Measurements from ENCODE around the gene EDA. TPM values are rescaled to one million over a fixed set of nuclear protein-coding genes. Genes with fewer than 3 reads are reported as not detected.

EDA gene
- total and polyA plus RNA-seq, 10 of the 15 experiments (the other 5 are each of a cell fraction or from before 2014, with no cell fraction given), result 0.06 TPM; not detected in 9

DNA sequence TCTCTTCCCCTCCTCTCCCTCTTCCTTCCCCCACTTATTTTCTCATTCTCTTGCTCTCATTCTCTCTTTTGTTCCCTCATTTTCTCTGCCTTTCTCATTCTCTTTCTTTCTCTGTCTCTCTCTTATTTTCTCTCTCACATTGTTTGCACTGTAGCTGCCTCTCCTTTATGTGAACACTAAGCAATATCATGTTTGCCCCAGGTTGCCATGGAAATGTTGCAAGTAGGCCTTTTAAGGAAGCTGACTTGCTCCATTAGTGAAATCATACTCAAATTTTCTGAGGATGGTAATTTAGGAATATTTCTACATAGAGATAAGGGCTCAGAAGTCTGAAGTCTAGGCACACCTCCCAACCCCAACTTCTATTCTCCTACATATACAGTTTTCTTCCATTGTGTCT lies 130.1 kb downstream of the EDA start:
- TF ChIP-seq BMI1 (IDR thresholded peaks at IDR 0.05; ENCODE audit: borderline replicate concordance) (no peak), KAT2A (conservative IDR thresholded peaks at IDR 0.05; ENCODE audit: control insufficient read depth, low read depth, low read length) (no peak), CREB1 (IDR thresholded peaks at IDR 0.05; ENCODE audit: low read depth) (no peak), FOXK2 (IDR thresholded peaks at IDR 0.05) (no peak), GATAD2B (conservative IDR thresholded peaks at IDR 0.05; ENCODE audit: low read depth) (no peak), HDAC6 (IDR thresholded peaks at IDR 0.05; ENCODE audit: unreplicated experiment) (no peak), BCL11A (IDR thresholded peaks at IDR 0.05; ENCODE audit: low read depth, low read length) (no peak)
- TF ChIP-seq, protein P1, sequence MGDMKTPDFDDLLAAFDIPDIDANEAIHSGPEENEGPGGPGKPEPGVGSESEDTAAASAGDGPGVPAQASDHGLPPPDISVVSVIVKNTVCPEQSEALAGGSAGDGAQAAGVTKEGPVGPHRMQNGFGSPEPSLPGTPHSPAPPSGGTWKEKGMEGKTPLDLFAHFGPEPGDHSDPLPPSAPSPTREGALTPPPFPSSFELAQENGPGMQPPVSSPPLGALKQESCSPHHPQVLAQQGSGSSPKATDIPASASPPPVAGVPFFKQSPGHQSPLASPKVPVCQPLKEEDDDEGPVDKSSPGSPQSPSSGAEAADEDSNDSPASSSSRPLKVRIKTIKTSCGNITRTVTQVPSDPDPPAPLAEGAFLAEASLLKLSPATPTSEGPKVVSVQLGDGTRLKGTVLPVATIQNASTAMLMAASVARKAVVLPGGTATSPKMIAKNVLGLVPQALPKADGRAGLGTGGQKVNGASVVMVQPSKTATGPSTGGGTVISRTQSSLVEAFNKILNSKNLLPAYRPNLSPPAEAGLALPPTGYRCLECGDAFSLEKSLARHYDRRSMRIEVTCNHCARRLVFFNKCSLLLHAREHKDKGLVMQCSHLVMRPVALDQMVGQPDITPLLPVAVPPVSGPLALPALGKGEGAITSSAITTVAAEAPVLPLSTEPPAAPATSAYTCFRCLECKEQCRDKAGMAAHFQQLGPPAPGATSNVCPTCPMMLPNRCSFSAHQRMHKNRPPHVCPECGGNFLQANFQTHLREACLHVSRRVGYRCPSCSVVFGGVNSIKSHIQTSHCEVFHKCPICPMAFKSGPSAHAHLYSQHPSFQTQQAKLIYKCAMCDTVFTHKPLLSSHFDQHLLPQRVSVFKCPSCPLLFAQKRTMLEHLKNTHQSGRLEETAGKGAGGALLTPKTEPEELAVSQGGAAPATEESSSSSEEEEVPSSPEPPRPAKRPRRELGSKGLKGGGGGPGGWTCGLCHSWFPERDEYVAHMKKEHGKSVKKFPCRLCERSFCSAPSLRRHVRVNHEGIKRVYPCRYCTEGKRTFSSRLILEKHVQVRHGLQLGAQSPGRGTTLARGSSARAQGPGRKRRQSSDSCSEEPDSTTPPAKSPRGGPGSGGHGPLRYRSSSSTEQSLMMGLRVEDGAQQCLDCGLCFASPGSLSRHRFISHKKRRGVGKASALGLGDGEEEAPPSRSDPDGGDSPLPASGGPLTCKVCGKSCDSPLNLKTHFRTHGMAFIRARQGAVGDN (IDR thresholded peaks at IDR 0.05), result no peak
- TF ChIP-seq, protein P2, sequence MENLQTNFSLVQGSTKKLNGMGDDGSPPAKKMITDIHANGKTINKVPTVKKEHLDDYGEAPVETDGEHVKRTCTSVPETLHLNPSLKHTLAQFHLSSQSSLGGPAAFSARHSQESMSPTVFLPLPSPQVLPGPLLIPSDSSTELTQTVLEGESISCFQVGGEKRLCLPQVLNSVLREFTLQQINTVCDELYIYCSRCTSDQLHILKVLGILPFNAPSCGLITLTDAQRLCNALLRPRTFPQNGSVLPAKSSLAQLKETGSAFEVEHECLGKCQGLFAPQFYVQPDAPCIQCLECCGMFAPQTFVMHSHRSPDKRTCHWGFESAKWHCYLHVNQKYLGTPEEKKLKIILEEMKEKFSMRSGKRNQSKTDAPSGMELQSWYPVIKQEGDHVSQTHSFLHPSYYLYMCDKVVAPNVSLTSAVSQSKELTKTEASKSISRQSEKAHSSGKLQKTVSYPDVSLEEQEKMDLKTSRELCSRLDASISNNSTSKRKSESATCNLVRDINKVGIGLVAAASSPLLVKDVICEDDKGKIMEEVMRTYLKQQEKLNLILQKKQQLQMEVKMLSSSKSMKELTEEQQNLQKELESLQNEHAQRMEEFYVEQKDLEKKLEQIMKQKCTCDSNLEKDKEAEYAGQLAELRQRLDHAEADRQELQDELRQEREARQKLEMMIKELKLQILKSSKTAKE (IDR thresholded peaks at IDR 0.05; ENCODE audit: low read depth, poor library complexity, severe bottlenecking), result no peak
- ATAC-seq, result no peak

More for the DNA sequence above, 130.1 kb downstream of the EDA start:
- Histone ChIP-seq H2AFZ (ENCODE audit: control insufficient read depth, low read depth, low read length) (no peak overlapping the region), H3K27me3 (replicated peaks in 1 of 2; ENCODE audit: control insufficient read depth in 2 of 2, insufficient read depth in 2 of 2, low read length in 1 of 2) (no peaks in the 10 kb centered on the region), H3K4me3 (no peak overlapping the region), H3K9me3 (replicated peaks; ENCODE audit: control insufficient read depth, insufficient read depth, low read length) (no peaks in the 10 kb centered on the region), H3K4me2 (ENCODE audit: control insufficient read depth, insufficient read depth) (no peak overlapping the region), H3K4me1 (ENCODE audit: control insufficient read depth, insufficient read depth, low read length) (no peaks in the 10 kb centered on the region), H3K27ac (ENCODE audit: control insufficient read depth, insufficient read depth) (no peak overlapping the region), H3K36me3 (ENCODE audit: control insufficient read depth in 2 of 2, insufficient read depth in 2 of 2, low read length in 1 of 2) (no peaks in the 10 kb centered on the region), H3K9ac (ENCODE audit: control insufficient read depth, insufficient read depth, low read length) (no peak overlapping the region), H3K79me2 (ENCODE audit: control insufficient read depth, insufficient read depth, low read length) (no peaks in the 10 kb centered on the region), H4K20me1 (ENCODE audit: control insufficient read depth, insufficient read depth) (no peaks in the 10 kb centered on the region)
- ChIA-PET SMC1A (ENCODE audit: uncharacterized antibody, unreplicated experiment) (no interaction called here), RAD21 (ENCODE audit: unreplicated experiment) (no interaction called here), POLR2A (no interaction called here), CTCF (no interaction called here)
- no TSS peak for BruUV-seq (replicated peaks)
- in situ Hi-C loops (cut with MboI), result no loop called here
- intact Hi-C loops (cut with micrococcal nuclease; ENCODE audit: unreplicated experiment), result no loop called here
- DNase-seq (ENCODE audit: low read depth, low spot score), result no peak
- FAIRE-seq, result no peak
